Suppressor macrophage treated with lipopolysaccharide for 1 hour (primary cell): ENCODE measurements around the gene CCND1.
"Not testable (repeated sequence)": the region's sequence is repeated elsewhere in the genome, so short reads cannot be mapped to it uniquely, and the experiment has no call there.

Experiments
- DNase-seq, 3 donors: peaks; one replicate each; pipeline ENCODE4 v3.0.0-alpha.2; 2020 to 2022

The CCND1 gene

GRCh38 chr11:69618237-69618636 is 22.7 kb upstream of the CCND1 start:
- DNase-seq, result no peak

GRCh38 chr11:69620683-69621290 is 20.2 kb upstream of the CCND1 start:
- no peak for DNase-seq

- not testable (repeated sequence) for DNase-seq
Measured at GRCh38 chr11:69622097-69622681, 18.8 kb upstream of the CCND1 start.

GRCh38 chr11:69624293-69624692 is 16.7 kb upstream of the CCND1 start:
- no peak for DNase-seq

- DNase-seq, result no peak
Measured at GRCh38 chr11:69625476-69625875, 15.5 kb upstream of the CCND1 start.

GRCh38 chr11:69627551-69627950 is 13.4 kb upstream of the CCND1 start:
- DNase-seq, result no peak

- peak in 2 of 3 donors; percentile 30 to 44 for DNase-seq
Measured at GRCh38 chr11:69630017-69630416, 10.9 kb upstream of the CCND1 start.

- no peak for DNase-seq
Measured at GRCh38 chr11:69630424-69630823, 10.5 kb upstream of the CCND1 start.

- DNase-seq, result no peak
Measured at GRCh38 chr11:69632900-69633299, 8.1 kb upstream of the CCND1 start.

- no peak for DNase-seq
Measured at GRCh38 chr11:69634069-69634468, 6.9 kb upstream of the CCND1 start.

GRCh38 chr11:69634590-69634989 is 6.4 kb upstream of the CCND1 start:
- DNase-seq, result no peak

- DNase-seq, result no peak
Measured at GRCh38 chr11:69635195-69635594, 5.8 kb upstream of the CCND1 start.

- no peak for DNase-seq
Measured at GRCh38 chr11:69635804-69636511, 5.0 kb upstream of the CCND1 start.

- peak; percentile 45 to 75 (median 66) for DNase-seq
Measured at GRCh38 chr11:69636512-69637197, 4.3 kb upstream of the CCND1 start.

- no peak for DNase-seq
Measured at GRCh38 chr11:69637198-69637940, 3.6 kb upstream of the CCND1 start.

GRCh38 chr11:69637941-69638871 is 2.8 kb upstream of the CCND1 start:
- peak in 2 of 3 donors; percentile 42 to 59 for DNase-seq

GRCh38 chr11:69638941-69639681 is 1.8 kb upstream of the CCND1 start:
- peak; percentile 92 to 95 (median 93) for DNase-seq

GRCh38 chr11:69639831-69640230 is 1.1 kb upstream of the CCND1 start:
- no peak for DNase-seq

- peak; percentile 53 to 75 (median 67) for DNase-seq
Measured at GRCh38 chr11:69640260-69640994, 529 bp upstream of the CCND1 start.
